GM21825 (cell line): ENCODE data around the gene SAMHD1.
"Not testable (repeated sequence)": the region's sequence is repeated elsewhere in the genome, so short reads cannot be mapped to it uniquely, and the experiment has no call there.

ENCODE experiments used
- ATAC-seq: cut with Tn5 transposase; IDR thresholded peaks from one replicate; pipeline ENCODE4 v1.9.1; 2021; ENCODE audit warnings: mild to moderate bottlenecking, moderate library complexity; ENCODE audit not compliant: unreplicated experiment

The SAMHD1 gene

DNA sequence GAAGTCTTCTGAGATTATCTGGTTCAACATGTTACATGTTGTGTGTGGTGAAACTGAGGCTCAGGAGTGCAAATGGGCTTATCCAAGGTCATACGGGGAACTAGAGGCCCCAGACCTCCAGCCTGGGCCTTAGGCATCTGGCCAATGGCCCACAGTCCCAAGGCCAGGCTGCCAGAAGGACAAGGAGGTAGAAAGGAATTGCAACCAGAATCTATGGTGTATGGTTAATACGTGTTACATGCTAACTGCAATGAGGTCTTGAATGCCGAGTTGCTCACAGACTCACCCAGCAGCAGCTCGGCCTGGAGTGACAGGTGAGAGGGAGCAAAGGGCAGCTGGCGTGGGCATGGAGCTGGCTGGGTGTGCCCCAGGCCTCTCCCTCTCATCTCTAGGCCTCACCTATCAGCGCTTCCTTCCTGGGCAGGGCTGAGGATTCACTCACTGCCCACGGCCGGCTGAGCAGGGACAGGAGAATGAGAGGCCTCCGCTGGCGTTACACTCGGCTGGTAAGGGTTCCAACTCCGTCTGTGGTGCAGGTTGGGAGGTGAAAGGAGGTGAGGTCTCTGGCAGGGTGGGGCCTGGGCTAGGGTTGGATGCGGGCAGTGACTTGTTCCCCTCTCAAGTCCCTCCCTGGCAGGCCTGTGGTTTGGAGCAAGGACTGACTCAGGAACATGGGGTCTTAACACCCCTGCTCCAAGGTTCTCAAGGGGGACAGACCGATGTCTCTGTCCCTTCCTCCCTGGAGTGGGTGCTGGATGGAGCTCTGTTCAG lies 75.6 kb downstream of the SAMHD1 start, which contains the start of gene TLDC2:
TLDC2 (plus strand) TSS at position 437 of the 771 bp plus-strand sequence; CDS start at position 474, 37 bp downstream.
- no peak for ATAC-seq

DNA sequence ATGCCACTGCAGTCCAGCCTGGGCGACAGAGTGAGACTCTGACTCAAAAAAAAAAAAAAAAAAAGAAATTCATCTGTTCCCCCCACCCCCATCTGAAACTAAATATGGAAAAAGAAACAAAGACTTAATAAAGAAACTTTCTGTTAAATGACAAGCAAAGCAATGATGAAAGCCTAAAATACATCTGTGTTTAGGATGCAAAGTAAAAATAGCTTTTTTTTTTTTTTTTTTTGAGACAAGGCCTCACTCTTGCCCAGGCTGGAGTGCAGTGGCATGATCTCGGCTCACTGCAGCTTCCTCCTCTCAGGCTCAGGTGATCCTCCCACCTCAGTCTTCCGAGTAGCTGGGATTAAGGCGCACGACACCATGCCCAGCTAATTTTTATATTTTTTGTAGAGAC lies 76.4 kb downstream of the SAMHD1 start:
- not testable (repeated sequence) for ATAC-seq

DNA sequence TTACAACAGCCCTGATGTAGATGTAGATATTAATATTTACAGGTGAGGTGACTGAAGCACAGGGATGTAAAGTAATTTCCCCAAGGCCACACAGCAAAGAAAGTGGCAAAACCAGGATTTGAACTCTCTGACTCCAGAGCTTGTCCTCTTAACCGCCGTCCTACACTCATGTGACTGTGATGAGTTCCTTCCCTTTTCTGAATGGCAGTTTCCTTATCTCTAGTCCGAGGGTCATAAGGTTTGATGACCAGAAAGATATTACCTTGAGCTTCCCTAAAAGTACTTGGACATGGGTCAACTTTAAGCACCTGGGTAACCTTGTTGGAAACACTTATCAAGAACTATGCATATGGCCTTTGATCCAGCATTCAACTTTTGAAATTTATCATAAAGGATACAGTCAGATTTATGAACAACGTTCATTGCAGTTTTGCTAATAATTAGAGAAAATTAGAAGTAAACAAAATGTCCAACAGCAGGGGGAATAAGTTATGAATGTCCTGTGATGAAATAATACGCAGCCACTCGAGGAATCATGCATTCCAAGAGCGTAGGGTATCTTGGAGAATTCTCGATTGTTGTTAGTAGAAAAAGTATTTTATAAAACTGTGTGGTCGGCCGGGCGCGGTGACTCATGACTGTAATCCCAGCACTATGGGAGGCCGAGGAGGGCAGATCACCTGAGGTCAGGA lies 77.9 kb downstream of the SAMHD1 start:
- no peak for ATAC-seq

DNA sequence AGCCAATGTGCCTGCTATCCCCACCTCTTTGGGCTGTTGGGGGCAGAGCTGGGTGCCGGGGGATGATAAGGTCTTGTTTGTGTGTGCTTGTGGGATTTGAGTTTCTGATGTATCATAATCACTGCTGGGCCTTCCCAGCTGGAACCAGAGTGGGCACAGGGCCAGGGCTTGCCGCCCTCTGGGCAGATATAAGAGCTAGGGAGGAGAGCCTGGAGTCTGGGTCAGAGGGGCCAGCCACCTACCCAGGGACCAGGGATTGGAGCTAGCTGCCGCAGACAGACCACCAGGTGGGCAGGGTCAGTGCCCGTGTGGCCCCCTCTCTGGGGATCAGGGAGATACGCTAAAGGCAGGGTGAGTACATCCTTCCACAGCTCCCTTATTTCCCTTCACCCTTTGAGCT lies 78.7 kb downstream of the SAMHD1 start:
- ATAC-seq = no peak

DNA sequence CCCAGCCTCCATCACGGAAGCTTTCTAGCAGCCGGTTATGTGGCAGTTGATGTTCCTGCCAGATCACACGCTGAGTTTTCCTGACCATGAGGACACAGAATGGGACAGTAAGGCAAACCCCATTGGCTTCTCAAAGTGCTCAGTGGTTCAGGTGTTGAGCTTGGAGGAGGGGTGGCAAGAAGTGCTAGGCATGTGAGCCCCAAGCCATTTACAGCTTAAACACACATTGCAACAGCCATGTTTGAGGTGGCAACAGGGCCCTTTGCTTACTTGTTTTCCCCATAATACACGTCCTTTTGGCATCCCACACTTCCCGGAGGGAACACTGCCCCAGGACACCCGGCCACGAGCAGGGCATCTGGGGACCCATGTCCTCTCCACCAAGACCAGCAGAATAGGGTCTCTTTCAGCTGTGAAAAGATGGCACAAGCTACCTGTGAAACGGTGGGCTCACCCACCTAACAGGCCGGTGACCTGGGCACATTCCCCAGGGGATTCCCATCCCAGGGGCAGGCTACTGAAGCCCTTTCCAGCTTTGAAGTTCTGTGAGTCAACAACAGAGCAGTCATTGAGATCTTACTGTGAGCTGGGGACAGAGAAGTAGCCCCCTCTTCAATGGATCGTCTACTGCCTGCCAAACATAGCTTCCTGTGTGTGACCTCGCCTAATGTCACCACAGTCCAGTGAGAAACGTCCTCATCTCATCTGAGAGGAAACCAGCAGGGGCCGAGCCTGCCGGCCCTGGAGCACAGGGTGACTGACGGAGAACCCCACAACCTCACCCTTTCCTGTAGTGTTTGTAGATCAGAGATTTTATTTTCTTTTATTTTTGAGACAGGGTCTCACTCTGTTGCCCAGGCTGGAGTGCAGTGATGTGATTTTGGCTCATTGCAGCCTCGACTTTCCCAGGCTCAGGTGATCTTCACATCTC lies 79.6 kb downstream of the SAMHD1 start:
- no peak for ATAC-seq

DNA sequence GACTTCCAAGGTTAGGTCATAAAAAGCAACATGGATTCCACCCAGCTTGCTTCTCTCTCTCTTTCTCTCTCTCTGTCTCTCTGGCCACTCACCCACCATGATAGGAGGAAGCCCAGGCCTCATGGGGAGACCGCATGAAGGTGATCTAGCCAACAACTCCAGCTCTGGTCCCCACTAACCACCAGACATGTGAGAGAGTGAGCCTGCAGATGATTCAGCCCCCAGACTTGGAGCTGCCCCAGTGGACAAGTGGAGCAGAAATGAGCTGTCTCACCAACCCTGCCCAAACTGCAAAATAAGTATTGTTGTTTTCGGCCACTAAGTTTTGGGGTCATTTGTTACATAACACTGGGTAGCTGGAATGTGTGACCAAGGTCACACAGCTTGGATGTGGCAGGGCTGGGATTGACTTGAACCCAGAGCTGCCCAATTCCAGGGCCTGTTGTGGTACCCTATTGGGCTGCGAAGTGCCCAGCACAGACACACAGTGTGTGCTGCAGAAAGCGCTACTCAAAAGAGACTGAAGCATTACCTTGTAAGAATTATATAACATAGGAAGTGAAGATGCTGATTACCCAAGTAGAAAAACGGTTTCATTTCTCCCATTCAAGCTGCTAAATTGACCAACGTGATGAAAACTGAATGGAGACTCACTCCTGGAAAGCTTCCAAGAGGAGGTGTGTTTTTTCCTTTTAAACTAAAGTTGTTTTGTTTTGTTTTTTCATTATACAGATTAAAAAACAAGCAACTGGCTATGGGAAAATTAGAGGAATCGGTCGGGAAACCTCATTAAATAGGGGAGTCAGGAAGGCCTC lies 84.6 kb downstream of the SAMHD1 start:
- no peak for ATAC-seq

DNA sequence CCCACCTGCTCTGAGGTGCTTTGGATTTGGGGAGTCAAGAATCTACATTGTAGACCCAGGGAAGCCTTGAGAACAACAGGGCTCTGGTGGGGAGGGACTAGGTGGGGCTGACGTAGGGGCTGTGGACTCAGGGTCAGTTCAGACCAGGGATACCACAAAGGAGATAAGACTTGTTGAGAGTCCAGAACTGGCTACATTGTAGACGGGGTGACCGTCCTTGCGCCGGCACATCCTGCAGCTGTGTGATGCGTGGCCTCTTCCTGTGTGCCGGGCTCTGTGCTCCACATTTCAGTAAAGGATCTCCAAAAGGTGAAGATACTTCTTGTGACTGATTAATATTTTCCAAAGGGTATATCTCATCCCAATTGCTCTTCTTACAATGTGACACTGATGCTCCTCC lies 85.3 kb downstream of the SAMHD1 start:
- ATAC-seq = no peak

DNA sequence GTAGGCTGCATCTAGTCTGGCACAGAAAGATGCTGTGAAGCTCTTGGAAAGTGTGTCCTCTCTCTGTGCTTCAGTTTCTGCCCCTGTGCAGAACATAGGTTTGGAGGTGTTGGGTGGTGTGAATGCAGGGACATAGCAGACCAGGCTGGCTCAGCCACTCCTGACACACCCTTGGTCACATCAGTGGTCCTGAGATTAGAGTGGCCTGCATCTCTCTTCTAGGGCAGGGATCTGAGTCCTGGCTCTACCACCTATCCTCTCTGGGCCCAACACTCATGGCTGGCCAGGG lies 85.7 kb downstream of the SAMHD1 start:
- ATAC-seq = no peak

DNA sequence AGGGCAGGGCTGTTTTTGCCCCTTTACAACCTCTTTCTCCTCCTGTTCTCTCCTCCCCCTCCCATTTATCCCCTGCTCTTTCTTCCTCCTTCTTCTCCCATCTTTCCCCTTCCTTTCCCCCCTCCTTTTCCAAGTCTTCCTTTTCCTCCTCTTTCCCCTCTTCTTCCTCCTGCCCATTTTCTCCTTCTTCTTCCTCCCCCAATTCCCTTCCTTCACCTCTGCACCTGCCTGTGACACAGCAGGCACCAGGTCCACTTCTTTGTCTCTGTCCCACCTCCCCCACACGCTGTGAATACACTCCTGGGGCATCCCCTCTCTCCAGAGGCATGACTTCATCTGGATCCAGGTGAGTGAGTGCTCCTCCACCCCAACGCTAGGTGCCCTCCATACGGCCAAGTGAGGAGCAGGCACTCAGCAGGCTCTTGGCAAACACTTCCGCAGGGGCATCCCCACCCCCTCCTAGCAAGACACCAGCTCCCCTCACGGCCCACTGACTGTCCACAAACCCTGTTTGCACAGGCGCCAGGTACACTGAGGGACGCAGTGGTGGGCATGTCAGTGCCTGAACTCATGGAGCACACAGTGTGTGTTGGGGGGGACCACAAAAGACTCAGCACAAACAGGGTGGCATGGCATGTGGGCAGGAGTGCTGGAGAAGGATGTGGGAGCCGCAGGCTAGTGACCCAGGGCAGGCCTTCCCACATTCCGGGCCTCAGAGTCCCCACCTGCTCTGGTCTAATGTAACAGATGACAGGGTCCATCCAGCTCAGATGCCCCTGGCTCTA lies 86.2 kb downstream of the SAMHD1 start:
- ATAC-seq = no peak

DNA sequence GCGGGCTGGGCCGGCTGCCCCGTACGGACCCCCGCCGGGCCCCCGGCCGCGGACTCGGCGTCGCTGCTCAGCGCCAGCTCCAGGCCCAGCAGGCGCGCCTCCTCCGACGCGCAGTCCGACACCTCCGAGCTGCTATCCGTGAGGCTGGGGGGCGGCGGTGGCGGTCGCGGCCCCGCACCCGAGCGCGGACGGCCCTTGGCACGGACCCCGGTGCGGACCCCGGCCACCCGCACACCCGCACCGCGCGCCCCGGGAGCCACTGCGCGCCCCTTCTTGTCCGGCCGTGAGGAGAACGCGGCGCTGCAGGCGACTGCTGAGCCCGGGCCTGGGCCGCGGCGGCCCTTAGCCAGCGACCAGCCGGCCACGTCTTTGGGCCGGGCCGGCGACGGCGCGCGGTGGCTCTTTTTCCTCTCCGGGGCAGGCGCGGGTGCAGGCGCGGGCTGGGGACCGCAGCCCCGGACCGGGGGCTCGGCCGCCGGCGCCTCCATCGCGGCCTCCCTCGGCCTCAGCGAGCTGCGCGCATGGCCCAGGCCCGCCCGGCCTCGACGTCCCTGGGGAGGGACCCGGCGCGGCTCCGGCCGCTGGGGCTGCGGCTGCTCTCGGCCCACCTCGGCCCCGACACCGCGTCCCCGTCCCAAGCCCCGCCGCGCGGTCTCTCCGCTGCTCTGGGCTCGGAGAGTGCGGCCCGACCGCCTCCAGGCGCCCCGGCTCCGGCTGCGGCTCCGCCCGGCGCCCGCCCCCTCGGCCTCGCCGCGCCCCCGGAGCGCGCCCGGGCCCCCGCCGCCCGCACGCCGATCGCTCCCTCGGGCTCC lies 88.4 kb downstream of the SAMHD1 start:
- ATAC-seq = no peak

DNA sequence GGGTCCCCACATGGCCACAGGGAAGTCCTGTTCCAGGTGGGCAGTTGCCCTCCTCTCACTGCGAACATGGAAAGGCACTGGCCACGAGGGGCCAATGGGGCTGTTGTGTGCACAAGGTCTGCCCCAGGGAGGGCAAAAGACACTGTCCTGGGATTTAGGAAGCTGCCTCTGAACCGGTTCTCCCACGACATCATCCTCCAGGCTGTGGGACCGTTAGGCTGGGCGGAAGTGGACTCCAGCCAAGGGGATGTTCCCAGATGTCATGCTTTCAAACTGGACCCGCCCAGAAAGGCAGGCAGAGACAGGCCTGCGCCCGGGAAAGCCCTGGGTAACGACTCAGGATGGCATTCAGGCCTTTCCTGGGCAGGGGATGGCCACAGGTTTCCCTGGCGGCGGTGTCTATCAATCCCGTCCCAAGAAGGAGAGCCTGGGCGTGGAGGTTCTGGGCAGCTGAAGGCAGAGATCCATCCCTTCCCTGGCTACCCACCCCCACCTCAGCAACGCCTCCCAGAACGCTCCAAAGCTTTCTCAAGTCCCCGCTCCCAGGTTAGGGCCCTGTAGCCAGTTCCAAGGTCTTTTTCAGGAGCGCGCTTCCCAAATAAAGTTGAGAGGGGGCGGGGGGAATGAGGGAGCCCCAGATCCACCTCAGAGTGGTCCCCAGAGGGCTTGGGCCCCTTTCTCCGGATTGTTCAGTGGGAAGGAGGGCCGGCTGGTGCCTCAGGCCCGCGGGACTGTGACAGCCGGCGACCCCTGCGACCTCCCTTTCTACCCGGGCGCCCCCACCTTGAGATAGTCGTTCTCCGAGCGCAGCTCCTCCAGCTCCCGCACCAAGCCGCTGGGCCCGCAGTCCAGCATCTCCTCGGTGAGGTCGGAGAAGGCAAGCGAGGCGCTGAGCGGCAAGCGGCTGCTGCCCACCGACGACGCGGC lies 89.4 kb downstream of the SAMHD1 start:
- no peak for ATAC-seq

DNA sequence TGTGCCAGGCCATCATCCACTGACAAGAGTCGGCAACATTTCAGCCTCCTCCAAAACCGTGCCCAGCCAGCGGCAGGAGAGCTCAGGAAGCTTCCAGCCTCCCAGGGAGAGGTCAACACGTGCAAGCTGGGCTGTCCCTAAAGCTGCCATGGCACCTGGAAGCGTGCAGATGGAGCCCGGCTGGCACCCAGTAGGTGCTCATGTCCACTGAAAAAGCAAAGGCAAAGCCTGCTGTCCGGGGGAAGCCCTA lies 90.0 kb downstream of the SAMHD1 start:
- ATAC-seq = no peak

DNA sequence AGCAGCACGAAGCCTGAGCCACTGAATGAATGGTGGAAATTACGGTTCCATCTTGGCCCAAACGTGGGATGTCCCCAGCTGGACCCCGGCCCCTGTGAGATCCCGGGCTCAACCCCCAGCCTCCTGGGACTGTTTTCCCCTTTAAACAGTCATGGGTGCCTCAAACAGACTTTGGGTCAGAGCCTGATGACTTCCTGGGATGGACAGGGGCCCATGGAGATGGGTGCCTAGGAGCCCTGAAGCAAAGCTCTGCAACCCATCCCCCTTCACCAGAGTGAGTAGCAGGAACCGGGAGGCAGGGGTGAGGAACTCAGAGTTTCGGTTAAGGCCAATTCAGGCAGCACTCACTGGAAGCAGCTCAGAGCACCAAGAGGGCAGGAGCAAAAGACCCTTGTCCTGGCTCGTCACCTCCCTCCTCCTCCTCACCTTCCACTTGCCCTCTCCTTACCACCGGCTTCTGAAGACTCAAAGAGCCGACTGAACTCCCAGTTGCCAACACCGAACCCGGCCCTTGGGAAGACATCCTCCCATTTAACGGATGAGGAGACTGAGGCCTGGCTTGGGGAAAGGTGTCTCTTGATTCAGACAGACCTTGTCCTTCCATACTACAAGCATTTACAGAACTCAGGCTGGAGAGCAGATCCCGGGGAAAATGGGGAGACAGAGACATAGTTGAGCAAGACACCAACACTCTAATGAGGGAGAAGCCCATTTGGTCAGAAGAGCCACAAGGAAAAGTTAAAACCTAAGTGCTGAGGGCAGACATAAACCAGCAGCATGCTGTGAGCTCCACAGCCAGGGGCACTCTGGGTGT lies 90.5 kb downstream of the SAMHD1 start:
- no peak for ATAC-seq

DNA sequence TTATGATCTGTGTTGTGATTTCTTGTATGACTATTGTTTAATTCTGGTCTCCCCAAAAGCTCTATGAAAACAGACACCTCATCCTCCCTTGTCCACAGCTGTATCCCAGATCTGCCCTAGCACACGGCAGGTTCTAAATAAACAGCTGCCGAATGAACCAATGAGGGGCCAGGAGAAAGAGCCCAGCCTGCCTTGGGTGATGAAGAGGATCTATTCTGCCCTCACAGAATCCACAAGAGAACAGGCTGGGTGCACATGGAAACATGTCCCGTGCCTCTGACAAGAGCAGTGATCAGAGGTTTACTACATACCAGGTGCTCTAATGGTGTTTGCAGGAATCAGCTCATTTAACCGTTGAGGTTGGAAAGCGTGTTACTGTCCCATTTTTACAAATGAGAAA lies 91.2 kb downstream of the SAMHD1 start:
- no peak for ATAC-seq

DNA sequence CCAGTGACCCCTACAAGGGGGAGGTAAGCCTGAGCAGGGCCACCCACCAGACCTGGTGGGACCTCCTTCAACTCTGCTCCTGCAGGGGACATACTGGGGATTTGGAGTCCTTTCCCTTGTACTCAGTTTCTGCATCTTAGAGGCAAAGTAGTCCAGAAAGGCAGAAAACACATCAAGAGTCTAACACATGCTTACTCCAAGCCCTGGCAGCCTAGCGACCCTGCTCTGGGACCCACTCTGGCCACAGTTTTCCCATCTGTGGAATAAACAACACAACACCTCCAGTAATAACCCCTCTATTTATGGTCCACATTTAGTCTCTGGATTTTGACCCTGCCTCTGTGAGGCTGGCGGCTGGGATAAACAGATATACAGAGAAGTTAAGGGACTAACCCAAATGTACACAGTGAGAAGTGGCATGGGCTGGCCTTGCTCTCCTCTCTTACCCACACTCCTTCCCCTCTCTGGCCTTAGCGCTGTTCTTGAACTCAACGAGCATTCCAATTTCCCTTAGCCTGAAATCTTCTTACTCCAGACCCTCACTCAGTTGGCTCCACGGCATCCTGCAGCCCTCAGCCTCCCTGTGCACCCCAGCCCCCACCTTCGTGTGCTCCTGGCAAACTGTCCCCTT lies 91.7 kb downstream of the SAMHD1 start:
- no peak for ATAC-seq

DNA sequence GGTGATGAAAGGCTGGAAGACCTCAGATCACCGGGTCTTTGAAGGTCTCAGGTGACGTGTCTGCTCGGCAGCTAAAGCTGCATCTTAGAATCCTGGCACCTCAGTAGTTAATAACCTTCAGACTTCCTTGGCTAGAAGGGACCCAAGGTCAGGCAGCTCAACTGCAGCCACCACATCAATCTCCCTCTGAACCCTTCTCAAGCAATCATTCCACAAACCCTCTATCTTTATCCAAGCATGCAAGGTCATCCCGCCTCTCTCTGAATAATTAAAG lies 92.3 kb downstream of the SAMHD1 start:
- ATAC-seq = no peak
